ENCODE data around the gene ZMYND8.

- TF ChIP-seq CTCF (IDR thresholded peaks at IDR 0.05) (no peak), POLR2A (IDR thresholded peaks at IDR 0.05) (no peak)
Measured at GRCh38 chr20:47251154-47252020, 105.1 kb downstream of the ZMYND8 start.

All from heart left ventricle (tissue), 13 donors.